ENCODE measurements around the gene C19orf53.

Gene C19orf53

DNA sequence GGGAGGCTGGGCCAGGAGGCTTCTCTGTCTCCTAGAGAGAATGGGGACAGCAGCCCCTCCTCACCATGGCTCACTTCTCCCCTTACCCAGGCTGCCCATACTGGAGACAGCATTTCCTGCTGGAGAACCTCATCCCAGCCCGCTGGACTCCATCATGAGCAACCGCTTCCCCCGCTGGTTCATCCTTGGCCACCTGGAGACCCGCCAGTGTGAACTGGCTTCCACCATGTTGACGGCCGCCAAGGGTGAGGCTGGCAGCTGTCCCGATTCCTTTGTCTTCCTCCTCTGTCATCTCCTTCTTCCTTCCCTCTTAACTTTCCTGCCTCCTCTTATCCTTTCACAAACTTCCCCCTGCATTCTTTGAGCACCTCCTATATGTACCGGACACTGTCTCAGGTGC lies 49.0 kb downstream of the C19orf53 start:
- DNase-seq (ENCODE audit: low spot score), result no peak
- in situ Hi-C loops (cut with MboI; ENCODE audit: low pct_unique_long_range_greater_than_20kb, low sequenced_read_pairs, unreplicated experiment), result no loop called here
- TF ChIP-seq, protein P1, sequence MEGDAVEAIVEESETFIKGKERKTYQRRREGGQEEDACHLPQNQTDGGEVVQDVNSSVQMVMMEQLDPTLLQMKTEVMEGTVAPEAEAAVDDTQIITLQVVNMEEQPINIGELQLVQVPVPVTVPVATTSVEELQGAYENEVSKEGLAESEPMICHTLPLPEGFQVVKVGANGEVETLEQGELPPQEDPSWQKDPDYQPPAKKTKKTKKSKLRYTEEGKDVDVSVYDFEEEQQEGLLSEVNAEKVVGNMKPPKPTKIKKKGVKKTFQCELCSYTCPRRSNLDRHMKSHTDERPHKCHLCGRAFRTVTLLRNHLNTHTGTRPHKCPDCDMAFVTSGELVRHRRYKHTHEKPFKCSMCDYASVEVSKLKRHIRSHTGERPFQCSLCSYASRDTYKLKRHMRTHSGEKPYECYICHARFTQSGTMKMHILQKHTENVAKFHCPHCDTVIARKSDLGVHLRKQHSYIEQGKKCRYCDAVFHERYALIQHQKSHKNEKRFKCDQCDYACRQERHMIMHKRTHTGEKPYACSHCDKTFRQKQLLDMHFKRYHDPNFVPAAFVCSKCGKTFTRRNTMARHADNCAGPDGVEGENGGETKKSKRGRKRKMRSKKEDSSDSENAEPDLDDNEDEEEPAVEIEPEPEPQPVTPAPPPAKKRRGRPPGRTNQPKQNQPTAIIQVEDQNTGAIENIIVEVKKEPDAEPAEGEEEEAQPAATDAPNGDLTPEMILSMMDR (IDR thresholded peaks at IDR 0.05; ENCODE audit: extremely low read depth, insufficient read depth, missing control alignments), result no peak

DNA sequence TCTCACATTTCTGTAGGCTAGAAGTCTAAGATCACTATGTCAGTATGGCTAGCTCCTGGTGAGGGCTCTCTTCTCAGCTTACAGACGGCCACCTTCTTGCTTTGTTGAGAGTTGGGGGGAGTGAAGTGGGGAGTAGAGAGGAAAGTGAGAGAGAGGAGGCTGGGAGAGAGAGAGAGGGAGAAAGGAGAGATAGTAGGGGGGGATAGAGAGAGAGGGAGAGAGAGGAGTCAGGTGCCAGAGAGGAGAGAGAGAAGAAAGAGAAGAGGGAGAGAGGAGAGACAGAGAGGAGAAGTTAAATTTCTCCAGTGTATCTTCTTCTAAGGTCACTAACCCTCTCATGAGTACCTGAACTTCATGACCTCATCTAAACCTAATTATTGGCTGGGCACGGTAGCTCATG lies 49.6 kb downstream of the C19orf53 start:
- TF ChIP-seq, protein P1 (IDR thresholded peaks at IDR 0.05; ENCODE audit: extremely low read depth, insufficient read depth, missing control alignments), result no peak
- in situ Hi-C loops (cut with MboI; ENCODE audit: low pct_unique_long_range_greater_than_20kb, low sequenced_read_pairs, unreplicated experiment), result no loop called here
- DNase-seq (ENCODE audit: low spot score), result no peak

DNA sequence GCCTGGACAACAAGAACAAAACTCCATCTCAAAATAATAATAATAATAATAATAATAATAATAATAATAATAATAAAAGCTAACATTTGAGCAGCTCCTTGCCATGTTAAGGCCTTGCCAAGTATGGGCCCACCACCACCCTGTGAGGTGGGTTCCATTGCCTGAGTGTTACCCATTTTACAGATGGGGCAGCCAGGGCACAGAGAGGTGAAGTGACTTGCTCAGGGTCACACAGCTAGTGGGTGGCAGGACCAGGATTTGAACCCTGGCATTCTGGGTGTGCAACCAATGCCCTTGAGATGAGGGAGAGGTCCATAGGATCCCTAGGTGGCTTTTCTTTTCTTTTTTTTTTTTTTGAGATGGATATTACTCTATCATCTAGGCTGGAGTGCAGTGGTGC lies 50.4 kb downstream of the C19orf53 start:
- TF ChIP-seq, protein P1 (IDR thresholded peaks at IDR 0.05; ENCODE audit: extremely low read depth, insufficient read depth, missing control alignments), result no peak
- in situ Hi-C loops (cut with MboI; ENCODE audit: low pct_unique_long_range_greater_than_20kb, low sequenced_read_pairs, unreplicated experiment), result no loop called here
- DNase-seq (ENCODE audit: low spot score), result no peak

DNA sequence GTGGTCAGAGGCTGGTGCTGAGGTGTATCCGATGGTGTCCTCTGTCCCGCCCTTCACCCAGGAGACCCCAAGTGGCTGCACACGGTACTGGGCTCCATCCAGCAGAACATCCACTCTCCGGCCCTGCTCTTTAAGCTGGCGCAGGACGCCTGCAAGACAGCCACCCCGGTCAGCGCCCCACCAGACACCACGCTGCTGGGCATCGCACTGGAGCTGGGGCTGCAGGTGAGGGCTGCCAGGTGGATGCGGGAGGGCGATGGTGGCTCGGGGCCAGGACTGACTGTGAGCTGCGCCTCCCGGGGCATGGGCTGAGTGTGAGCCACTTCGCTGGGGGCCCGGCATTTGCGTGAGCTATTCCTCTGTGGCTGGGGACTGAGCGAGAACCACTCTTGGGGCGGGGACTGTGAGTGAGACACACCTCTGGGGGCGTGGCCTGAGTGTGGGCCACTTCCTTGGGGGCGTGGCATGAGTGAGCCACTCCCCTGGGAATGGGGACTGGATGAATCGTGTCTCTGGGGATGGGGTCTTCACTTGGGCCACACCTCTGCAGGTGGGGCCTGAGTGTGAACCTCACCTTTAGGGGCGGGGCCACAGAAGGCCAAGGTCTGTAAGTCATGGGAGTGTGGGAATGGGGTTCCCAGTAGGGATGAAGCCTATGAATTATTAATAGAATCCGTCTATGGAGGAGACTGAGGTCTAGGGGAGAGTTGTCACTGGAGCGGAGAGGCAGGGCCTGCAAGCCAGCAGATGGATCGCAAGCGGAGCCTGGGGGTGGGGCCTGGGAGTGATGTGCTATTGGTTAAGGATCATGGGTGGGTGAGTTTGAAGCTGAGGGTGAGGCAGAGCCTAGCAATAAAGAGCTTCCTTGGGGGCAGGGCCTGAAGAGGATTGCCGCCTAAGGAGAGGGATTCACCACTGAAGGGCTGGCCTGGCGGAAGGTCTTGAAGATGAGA lies 51.5 kb downstream of the C19orf53 start:
- no peak for DNase-seq (ENCODE audit: low spot score)
- TF ChIP-seq, protein P1 (IDR thresholded peaks at IDR 0.05; ENCODE audit: extremely low read depth, insufficient read depth, missing control alignments), result no peak
- in situ Hi-C loops (cut with MboI; ENCODE audit: low pct_unique_long_range_greater_than_20kb, low sequenced_read_pairs, unreplicated experiment), result no loop called here

DNA sequence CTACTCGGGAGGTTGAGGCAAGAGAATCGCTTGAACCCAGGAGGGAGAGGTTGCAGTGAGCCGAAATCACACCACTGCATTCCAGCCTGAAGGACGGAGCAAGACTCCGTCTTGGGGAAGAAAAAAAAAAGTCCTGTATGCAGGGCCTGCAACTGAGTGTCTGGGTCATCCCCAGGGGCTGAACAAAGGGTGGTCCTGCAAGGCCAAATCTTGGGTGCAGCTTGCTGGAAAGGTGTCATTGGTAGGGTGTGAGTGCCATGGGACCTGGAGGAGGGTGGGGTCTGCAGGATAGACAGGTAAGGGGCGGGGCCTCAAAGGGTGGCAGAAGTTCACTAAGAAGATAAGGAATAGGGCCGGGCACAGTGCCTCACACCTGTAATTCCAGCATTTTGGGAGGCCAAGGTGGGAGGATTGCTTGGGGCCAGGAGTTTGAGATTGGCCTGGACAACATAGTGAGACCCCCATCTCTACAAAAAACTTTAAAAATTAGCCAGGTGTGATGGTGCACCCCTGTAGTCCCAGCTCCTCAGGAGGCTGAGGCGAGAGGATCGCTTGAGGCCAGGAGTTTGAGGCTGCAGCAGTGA lies 52.5 kb downstream of the C19orf53 start:
- DNase-seq (ENCODE audit: low spot score), result no peak
- in situ Hi-C loops (cut with MboI; ENCODE audit: low pct_unique_long_range_greater_than_20kb, low sequenced_read_pairs, unreplicated experiment), result no loop called here
- TF ChIP-seq, protein P1 (IDR thresholded peaks at IDR 0.05; ENCODE audit: extremely low read depth, insufficient read depth, missing control alignments), result no peak

DNA sequence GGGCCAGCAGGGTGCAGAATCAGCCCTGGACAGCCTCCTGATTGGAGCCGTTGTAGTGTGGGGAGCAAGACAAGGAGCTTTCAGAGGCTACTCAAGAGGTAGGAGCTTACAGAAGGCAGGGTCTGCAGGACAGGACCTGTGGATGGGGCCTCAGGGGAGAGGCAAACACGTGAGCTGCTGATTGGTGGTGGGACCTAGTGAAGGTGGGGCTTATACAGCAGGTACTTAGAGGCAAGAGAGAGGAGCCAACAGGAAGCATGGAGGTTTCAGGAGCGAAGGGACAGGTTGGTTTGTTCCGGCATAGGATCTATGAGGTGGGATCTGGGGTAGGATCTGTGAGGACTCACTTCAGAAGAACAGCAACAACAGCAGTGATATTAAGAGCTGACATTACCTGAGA lies 53.4 kb downstream of the C19orf53 start:
- in situ Hi-C loops (cut with MboI; ENCODE audit: low pct_unique_long_range_greater_than_20kb, low sequenced_read_pairs, unreplicated experiment), result no loop called here
- TF ChIP-seq, protein P1 (IDR thresholded peaks at IDR 0.05; ENCODE audit: extremely low read depth, insufficient read depth, missing control alignments), result no peak

More for the DNA sequence above, 53.4 kb downstream of the C19orf53 start:
- no peak for DNase-seq (ENCODE audit: low spot score)
